OCI-LY1 (cell line): ENCODE data around the gene CBFA2T3.

Experiments
- CTCF ChIP-seq: fragments of 200-600 bp; sonication (generic), shearing (Covaris generic); IDR thresholded peaks from 2 replicates; pipeline ENCODE4 v1.5.1; 2017; ENCODE audit warnings: mild to moderate bottlenecking, antibody characterized with exemption, low read length, moderate library complexity, mixed read lengths
- EZH2 ChIP-seq: fragments of 200-600 bp; sonication (generic), shearing (Covaris generic); IDR thresholded peaks from 2 replicates; pipeline ENCODE4 v1.8.0; 2017; ENCODE audit warnings: borderline replicate concordance, mixed run types, mild to moderate bottlenecking, antibody characterized with exemption, low read length, moderate library complexity, mixed read lengths

DNA sequence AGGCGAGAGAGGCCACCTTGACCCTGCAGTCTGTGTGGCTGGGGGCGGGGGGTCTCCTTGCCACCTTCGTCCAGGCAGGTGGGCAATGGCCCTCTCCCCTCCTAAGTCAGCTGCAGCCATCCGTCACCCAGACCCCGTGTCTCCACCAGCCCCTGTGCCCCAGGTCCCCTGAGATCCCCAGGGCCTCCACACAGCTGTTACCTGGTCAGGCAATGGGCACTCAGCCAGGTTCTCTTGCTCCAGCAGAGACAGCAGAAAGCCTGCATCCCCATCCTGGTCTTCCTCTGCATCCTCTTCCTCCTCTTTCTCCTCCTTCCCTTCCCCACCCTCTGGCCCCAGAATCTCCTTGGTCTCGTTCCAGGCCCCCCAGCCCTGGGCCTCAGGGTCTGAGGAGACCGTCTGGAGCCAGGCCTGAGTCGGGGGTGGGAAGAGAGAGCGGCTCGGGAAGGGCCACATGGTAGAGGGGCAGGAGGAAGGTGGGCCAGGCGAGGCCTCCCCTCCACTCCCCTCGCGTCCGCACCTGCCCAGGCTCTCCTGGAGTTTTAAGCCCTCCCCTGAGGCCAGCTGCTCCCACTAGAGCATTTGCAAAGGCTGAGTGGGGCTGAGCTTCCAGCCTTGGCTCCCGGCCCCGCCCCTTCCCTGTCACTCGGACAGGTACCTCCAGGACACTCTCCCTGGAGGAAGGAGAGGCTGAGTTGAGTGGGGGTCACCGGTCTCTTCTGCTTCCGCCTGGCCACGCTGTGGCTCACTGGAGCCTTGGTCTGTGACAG, 110.7 kb downstream of the CBFA2T3 start, which contains the start of gene PABPN1L:
- TF ChIP-seq CTCF (no peak), EZH2 (no peak)
